GM11168 (cell line): ENCODE measurements around the gene SLC52A3.

Experiments used
- in situ Hi-C: fragments of 300-500 bp; cut with MboI; formaldehyde crosslinking; loops from one replicate; pipeline ENCODE4 v1.12.0; 2022; ENCODE audit warnings: low sequenced_read_pairs; ENCODE audit not compliant: unreplicated experiment

The SLC52A3 gene

DNA sequence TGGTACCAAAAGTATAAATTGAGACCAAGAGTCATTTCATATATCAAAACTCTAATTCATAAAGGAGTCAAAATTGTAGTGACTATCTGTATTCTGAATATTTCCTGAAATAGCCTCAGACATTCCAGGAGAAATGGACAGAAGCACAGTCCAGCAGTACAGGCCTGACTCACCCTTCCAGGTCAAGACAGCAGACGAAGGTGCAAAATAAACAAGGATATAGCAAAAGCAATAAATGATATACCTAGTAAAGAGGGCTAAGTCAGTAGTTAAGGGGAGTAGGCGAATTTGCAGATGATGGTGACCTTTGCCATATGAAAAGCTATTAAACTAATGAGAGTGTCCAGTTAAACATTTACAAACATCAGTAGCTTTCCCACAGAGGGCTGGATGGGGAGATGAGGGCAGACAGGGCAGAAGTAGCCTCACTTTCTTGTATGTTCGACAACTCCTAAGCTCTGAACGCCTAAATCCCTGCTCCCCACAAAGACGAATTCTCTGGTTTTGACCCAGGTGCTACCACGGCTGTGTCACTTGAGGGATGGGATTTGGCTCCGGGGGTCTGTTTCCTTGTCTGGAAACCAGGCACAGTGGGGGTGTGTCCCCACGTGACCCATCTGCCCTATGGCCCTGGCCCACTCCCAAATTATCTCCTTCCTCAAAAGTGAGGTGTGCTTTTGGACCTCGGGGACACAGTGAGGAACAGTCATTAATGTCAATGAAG is 3.6 kb upstream of the SLC52A3 start:
- in situ Hi-C loops, result no loop called here

GRCh38 chr20:770691-771090 is 2.4 kb upstream of the SLC52A3 start:
- in situ Hi-C loops, result no loop called here

DNA sequence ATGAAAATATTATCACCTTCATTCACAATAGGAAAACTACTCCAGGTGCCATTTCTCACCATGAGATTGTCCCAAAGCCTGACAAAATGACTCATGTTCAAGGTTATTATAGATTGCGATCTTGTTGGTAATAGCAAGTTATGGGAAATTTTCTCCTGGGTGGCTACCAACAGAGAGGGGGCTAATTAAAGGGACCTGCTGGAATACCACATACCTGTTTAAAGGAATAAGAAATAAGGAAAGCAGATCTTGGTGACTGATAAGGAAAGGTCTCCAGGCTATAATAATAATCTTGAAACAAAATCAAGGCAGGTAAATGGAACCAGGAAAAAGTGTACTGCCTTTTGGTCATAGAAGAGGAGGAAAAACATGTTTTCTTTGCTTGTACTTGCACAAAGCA is 1.4 kb downstream of the SLC52A3 start:
- in situ Hi-C loops, result no loop called here

DNA sequence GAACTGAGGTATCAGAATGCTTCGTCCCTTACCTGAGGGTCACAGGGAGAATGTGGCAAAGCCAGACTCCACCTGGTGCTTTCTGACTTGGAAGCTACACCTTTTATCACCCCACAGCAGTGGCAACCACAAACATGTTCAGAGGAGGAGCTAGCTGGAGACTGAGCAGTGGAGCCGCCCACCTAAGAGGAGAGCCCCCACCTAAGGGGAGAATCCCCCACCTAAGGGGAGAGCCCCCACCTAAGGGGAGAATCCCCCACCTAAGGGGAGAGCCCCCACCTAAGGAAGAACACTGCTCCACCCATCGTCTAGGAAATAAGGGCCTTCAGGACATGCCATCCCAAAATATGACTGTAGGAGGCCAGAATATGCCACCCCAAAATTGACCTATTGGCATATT is 4.0 kb downstream of the SLC52A3 start:
- in situ Hi-C loops, result no loop called here

GRCh38 chr20:761418-762381 is 6.6 kb downstream of the SLC52A3 start:
- in situ Hi-C loops, result no loop called here

DNA sequence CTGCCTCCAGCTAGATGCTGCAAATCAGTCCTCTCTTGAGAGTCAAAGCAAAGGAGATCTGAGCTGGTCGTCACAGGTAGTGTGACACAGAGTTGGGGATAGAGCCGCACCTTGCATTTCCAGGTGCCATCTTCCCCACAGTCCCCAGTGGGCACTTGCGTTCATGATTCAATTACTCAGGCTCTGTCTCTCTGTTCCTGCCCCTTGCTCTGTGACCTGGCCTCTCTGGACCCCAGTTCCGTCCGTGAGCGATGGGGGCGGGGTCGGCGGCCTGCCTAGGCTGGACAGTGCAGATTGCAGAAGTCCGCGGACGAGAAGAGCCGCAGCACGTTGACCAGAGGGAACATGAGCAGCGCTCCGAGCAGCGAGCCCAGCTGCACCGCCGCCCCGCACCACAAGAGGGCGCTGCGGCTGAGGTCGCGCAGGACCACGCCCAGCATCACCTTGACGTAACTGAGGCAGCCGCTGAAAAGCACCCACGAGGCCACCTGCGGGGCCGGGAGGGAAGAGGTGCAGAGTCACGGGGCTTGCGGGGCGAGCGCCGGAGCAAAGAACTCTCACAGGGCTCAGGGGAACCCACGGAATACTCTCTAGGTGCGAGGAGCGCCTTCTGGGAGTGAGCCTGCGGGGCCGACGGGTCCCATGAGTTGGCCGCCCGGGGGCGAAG is 7.4 kb downstream of the SLC52A3 start:
- in situ Hi-C loops, result no loop called here

DNA sequence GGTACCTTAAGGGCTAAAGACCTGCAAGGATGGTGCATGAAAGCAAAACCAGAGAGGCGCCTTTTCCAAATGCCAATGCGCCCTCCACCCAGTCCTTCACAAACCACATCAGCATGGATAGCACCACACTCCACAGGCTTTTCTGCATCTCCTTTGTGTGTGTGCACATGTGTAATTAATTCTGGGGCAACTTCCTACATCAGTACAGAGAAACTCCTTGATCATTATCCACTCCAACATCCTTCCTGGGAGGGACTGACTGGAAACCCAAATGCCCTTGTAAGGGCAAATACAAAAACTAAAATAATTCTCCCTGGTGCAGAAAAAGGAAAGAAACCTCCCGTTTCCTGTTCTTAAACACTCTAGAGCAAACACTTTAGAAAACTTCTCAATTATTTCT is 10.8 kb downstream of the SLC52A3 start:
- in situ Hi-C loops, result no loop called here

DNA sequence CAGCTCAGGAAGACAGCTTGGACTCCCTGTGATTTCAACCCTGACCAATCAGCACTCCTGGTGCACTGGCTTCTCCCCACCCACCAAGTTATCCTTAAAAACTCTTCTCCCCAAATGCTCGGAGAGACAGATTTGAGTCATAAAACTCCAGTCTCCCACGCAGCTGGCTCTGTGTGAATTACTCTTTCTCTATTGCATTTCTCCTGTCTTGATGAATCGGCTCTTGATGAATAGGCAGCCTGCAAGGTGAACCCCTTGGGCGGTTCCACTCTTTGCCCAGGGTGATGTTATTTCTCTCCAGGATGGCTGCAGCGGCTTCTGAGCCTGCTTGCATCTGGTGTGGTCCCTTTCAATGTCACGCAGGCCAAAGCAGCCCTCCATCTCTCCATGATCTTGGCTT is 12.4 kb downstream of the SLC52A3 start:
- in situ Hi-C loops, result no loop called here

DNA sequence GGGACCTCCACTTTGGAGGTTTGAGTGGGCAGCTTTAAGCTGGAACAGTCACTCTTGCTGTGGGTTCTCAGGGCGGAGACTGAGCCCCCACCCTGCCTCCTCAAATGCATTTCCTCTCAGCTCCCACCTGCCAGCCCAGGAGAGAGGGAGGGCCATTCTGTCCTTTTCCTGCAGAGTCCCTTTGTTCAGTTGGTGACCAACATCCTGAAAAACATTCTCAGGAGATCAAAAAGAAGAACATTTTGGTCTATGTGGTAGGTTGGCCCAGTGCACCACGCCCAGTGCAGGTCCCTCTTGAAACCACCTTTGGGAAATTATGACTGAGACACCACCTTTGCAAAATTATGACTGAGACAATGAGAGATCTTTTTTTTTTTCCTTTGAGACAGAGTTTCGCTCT is 13.4 kb downstream of the SLC52A3 start:
- in situ Hi-C loops, result no loop called here

DNA sequence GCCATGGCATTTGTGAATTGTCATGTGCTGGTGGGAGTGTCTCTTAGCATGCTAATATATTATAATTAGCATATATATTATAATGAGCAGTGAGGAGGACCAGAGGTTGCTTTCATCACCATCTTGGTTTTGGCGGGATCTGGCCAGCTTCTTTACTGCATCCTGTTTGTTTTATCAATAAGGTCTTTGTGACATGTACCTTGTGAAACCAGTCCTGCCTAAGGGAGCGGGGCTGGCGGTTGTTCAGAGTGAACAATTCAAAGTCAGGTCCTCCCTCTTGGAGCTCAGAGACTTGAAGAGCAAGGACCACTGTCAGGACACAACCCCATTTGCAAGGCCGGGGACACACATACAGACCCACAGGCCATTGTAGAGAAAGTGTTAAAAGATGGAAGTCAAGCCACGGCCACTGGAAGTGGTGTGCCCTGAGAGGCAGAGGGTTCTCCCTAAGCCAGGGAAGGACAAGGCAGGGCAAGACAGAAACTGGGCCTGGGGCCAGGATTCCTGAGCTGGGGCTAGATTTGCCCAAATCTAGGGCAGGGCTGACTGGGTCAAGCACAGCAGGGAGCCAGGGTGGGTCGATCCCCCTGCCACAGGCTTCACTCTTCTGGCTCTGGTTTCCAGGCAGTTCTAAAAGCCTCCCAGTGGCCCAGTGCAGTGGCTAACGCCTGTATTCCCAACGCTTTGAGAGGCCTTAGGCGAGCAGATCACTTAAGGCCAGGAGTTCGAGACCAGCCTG is 14.2 kb downstream of the SLC52A3 start:
- in situ Hi-C loops, result no loop called here

GRCh38 chr20:753136-753535 is 15.2 kb downstream of the SLC52A3 start:
- in situ Hi-C loops, result no loop called here

DNA sequence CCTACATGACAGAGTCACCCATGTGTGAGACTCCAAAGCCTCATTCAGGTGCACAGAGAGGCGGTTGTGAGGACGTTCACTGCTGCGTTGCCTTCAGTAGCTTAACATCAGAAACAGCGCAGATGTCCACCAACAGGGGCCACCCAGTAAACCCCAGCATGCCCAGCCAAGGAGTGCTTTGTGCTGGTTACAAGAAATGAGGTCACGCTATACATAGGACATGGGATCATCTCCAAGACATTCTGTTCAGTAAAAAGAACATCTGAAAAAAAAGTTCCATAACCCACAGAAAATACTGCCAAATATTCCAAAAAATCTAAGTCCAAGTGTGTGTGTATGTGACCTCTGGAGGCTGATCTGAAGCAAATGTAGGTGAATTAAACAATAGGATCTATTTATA is 16.0 kb downstream of the SLC52A3 start:
- in situ Hi-C loops, result no loop called here

- in situ Hi-C loops, result no loop called here
Measured at GRCh38 chr20:751761-752160, 16.5 kb downstream of the SLC52A3 start.

DNA sequence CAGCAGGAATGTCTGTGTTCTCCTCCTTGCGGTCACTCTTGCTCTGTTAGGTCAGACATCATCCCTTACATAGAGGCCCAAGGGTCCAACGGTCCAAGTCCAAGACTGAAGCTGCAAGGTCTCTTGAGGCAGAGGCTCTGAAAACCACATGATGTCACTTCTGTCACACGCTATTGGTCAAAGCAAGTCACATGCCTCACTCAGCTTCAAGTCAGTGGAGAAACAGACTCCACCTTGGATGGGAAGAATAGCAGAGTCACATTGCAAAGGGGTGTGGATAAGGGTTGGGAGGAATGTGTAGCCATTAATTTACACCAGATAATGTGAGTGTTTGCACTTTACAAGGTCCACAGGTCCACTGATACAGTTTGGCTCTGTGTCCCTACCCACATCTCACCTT is 17.5 kb downstream of the SLC52A3 start:
- in situ Hi-C loops, result no loop called here

- in situ Hi-C loops, result no loop called here
Measured at GRCh38 chr20:745683-746301, 22.5 kb downstream of the SLC52A3 start.

DNA sequence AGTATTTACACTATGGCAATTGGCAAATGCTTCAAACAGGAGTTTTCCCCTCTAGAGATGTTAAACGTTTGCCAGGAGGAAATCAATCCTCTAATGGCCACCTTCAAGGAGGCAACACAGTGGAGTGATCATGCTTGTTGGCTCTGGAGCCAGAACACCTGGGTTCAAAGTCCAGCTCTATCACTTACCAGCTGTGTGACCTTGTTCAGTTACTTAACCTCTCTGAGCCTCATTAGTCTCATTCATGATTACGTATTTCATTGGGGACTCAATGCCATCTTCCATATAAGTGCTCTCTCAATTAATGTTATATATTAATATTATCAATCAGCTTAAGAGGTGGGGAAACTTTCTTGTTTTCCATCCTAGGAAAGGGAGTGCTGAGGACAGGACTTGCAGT is 26.1 kb downstream of the SLC52A3 start:
- in situ Hi-C loops, result no loop called here

- in situ Hi-C loops, result no loop called here
Measured at GRCh38 chr20:741620-742019, 26.7 kb downstream of the SLC52A3 start.

DNA sequence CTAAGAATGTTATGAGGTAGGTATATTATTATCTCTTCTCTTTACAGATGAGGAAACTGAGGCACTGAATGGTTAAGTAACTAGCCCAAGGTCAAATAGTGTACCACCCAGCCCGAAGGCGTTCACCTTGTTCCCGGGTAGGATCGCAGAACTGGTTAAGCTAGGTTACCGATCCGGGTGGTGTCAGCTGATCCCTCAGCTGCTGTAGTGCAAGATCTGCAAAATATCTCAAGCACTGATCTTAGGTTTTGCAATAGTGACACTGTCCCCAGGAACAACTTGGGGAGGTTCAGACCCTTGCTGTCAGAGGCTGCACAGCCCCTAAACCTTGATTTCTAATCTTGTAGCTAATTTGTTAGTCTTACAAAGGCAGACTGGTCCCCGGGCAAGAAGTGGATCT is 28.1 kb downstream of the SLC52A3 start:
- in situ Hi-C loops, result no loop called here

DNA sequence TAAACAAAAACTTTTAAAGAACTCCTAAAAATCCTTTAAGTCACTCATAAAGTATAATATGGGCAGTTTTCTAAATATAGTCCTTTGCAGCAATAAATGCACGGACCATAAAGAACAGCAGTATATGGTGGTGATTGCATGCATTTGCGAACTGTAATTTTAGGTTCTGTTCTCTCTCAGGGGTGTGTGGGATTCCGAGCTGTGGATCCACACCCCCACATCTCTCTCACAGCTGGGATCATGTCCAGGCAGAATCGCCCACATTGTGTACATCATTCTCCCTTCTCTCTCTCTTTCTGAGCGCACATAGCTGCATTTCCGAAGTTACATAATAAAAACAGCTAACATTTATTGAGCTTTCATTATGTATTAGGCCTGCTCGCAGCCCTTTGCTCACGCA is 28.6 kb downstream of the SLC52A3 start:
- in situ Hi-C loops, result no loop called here

- in situ Hi-C loops, result no loop called here
Measured at GRCh38 chr20:733861-734260, 34.4 kb downstream of the SLC52A3 start.
